ENCODE measurements around the gene GSTT2.
"Not testable (repeated sequence)": the region's sequence is repeated elsewhere in the genome, so short reads cannot be mapped to it uniquely, and the experiment has no call there.

DNA sequence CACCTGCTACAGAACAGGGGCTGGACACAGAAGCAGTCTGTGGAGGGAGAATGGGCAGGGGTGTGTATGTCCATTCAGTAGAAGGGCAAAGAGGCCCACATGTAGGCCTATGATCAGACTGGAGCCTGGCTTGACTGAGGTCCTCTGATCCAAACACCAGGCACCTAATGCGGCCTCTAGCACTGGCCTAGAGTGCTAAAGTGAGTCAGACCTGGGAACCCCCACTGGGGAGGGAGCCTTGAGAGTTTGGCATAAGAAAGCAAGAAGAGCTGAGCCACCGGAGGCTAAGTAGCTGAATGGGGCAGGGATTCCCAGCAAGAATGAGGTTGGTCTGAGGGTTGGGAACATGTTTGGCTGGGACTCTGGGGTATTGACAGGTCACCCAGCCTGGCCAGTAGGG lies 28.6 kb upstream of the GSTT2 start:
- TF ChIP-seq, protein P1, sequence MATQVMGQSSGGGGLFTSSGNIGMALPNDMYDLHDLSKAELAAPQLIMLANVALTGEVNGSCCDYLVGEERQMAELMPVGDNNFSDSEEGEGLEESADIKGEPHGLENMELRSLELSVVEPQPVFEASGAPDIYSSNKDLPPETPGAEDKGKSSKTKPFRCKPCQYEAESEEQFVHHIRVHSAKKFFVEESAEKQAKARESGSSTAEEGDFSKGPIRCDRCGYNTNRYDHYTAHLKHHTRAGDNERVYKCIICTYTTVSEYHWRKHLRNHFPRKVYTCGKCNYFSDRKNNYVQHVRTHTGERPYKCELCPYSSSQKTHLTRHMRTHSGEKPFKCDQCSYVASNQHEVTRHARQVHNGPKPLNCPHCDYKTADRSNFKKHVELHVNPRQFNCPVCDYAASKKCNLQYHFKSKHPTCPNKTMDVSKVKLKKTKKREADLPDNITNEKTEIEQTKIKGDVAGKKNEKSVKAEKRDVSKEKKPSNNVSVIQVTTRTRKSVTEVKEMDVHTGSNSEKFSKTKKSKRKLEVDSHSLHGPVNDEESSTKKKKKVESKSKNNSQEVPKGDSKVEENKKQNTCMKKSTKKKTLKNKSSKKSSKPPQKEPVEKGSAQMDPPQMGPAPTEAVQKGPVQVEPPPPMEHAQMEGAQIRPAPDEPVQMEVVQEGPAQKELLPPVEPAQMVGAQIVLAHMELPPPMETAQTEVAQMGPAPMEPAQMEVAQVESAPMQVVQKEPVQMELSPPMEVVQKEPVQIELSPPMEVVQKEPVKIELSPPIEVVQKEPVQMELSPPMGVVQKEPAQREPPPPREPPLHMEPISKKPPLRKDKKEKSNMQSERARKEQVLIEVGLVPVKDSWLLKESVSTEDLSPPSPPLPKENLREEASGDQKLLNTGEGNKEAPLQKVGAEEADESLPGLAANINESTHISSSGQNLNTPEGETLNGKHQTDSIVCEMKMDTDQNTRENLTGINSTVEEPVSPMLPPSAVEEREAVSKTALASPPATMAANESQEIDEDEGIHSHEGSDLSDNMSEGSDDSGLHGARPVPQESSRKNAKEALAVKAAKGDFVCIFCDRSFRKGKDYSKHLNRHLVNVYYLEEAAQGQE (IDR thresholded peaks at IDR 0.05), result not testable (repeated sequence)
- not testable (repeated sequence) for TF ChIP-seq JUNB (IDR thresholded peaks at IDR 0.05); RFX5 (IDR thresholded peaks at IDR 0.05); RARB (CRISPR knock-in tag; IDR thresholded peaks at IDR 0.05); GATA3 (IDR thresholded peaks at IDR 0.05; ENCODE audit: borderline replicate concordance); MAZ (IDR thresholded peaks at IDR 0.05; ENCODE audit: borderline replicate concordance, low read depth, low read length); RAD21 (conservative IDR thresholded peaks at IDR 0.05 in 1 of 2, IDR thresholded peaks at IDR 0.05 in 1 of 2); KDM1A (IDR thresholded peaks at IDR 0.05; ENCODE audit: low read depth)
- TF ChIP-seq, protein P2, sequence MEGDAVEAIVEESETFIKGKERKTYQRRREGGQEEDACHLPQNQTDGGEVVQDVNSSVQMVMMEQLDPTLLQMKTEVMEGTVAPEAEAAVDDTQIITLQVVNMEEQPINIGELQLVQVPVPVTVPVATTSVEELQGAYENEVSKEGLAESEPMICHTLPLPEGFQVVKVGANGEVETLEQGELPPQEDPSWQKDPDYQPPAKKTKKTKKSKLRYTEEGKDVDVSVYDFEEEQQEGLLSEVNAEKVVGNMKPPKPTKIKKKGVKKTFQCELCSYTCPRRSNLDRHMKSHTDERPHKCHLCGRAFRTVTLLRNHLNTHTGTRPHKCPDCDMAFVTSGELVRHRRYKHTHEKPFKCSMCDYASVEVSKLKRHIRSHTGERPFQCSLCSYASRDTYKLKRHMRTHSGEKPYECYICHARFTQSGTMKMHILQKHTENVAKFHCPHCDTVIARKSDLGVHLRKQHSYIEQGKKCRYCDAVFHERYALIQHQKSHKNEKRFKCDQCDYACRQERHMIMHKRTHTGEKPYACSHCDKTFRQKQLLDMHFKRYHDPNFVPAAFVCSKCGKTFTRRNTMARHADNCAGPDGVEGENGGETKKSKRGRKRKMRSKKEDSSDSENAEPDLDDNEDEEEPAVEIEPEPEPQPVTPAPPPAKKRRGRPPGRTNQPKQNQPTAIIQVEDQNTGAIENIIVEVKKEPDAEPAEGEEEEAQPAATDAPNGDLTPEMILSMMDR (IDR thresholded peaks at IDR 0.05), result not testable (repeated sequence)
